ENCODE data around the gene CACNA2D2. TPM values are rescaled to one million over a fixed set of nuclear protein-coding genes. Genes with fewer than 3 reads are reported as not detected.
A peak's percentile ranks its signal among the peaks of the same experiment; 100 is the strongest.

Gene CACNA2D2
- total and polyA plus RNA-seq, 2 of the 13 experiments (the other 11 are each of a cell fraction or from before 2014, with no cell fraction given): not detected

- TF ChIP-seq HNF1B (CRISPR knock-in tag; IDR thresholded peaks at IDR 0.05) (0 out of 2 replicates have a peak, but pooled peaks have one; percentile 15), AKAP8 (CRISPR knock-in tag; IDR thresholded peaks at IDR 0.05) (no peak; the same call in none of the 2 replicates), ZC3H4 (CRISPR knock-in tag; IDR thresholded peaks at IDR 0.05; ENCODE audit: borderline replicate concordance) (peak; percentile 40; the same call in 1 of the 2 replicates), ERF (CRISPR knock-in tag; IDR thresholded peaks at IDR 0.05) (no peak), SETDB1 (CRISPR knock-in tag; IDR thresholded peaks at IDR 0.05; ENCODE audit: borderline replicate concordance) (no peak), PLRG1 (conservative IDR thresholded peaks at IDR 0.05) (no peak), BRCA1 (CRISPR knock-in tag; IDR thresholded peaks at IDR 0.05) (no peak), ZNF710 (CRISPR knock-in tag; IDR thresholded peaks at IDR 0.05; ENCODE audit: borderline replicate concordance) (no peak), ZNF816 (CRISPR knock-in tag; IDR thresholded peaks at IDR 0.05; ENCODE audit: borderline replicate concordance) (no peak), ZNF766 (CRISPR knock-in tag; IDR thresholded peaks at IDR 0.05; ENCODE audit: borderline replicate concordance) (no peak), ZFP37 (CRISPR knock-in tag; IDR thresholded peaks at IDR 0.05; ENCODE audit: borderline replicate concordance) (no peak), SRSF1 (optimal IDR thresholded peaks at IDR 0.05; ENCODE audit: low read depth, low read length) (no peak), NFATC3 (CRISPR knock-in tag; IDR thresholded peaks at IDR 0.05) (no peak), HMGA1 (CRISPR knock-in tag; conservative IDR thresholded peaks at IDR 0.05) (no peak), ZNF556 (CRISPR knock-in tag; IDR thresholded peaks at IDR 0.05; ENCODE audit: borderline replicate concordance) (no peak), ZNF230 (CRISPR knock-in tag; IDR thresholded peaks at IDR 0.05) (no peak), ZNF704 (CRISPR knock-in tag; IDR thresholded peaks at IDR 0.05; ENCODE audit: borderline replicate concordance) (no peak), WIZ (CRISPR knock-in tag; IDR thresholded peaks at IDR 0.05) (no peak), MEIS1 (CRISPR knock-in tag; IDR thresholded peaks at IDR 0.05; ENCODE audit: borderline replicate concordance) (no peak)
- TF ChIP-seq, protein P1, sequence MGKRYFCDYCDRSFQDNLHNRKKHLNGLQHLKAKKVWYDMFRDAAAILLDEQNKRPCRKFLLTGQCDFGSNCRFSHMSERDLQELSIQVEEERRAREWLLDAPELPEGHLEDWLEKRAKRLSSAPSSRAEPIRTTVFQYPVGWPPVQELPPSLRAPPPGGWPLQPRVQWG (CRISPR knock-in tag; IDR thresholded peaks at IDR 0.05; ENCODE audit: borderline replicate concordance, low read depth): no peak
- TF ChIP-seq, protein P2, sequence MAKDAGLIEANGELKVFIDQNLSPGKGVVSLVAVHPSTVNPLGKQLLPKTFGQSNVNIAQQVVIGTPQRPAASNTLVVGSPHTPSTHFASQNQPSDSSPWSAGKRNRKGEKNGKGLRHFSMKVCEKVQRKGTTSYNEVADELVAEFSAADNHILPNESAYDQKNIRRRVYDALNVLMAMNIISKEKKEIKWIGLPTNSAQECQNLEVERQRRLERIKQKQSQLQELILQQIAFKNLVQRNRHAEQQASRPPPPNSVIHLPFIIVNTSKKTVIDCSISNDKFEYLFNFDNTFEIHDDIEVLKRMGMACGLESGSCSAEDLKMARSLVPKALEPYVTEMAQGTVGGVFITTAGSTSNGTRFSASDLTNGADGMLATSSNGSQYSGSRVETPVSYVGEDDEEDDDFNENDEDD (CRISPR knock-in tag; IDR thresholded peaks at IDR 0.05; ENCODE audit: borderline replicate concordance): no peak
- TF ChIP-seq, protein P3, sequence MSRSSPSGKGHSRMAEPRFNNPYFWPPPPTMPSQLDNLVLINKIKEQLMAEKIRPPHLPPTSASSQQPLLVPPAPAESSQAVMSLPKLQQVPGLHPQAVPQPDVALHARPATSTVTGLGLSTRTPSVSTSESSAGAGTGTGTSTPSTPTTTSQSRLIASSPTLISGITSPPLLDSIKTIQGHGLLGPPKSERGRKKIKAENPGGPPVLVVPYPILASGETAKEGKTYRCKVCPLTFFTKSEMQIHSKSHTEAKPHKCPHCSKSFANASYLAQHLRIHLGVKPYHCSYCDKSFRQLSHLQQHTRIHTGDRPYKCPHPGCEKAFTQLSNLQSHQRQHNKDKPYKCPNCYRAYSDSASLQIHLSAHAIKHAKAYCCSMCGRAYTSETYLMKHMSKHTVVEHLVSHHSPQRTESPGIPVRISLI (CRISPR knock-in tag; IDR thresholded peaks at IDR 0.05; ENCODE audit: borderline replicate concordance): no peak
Measured at GRCh38 chr3:50319894-50320625, 183.4 kb downstream of the CACNA2D2 start (continued).

All from HepG2 (cell line).